AG08395 (cell line): ENCODE data around the gene B9D2.
"Not testable (repeated sequence)": the region's sequence is repeated elsewhere in the genome, so short reads cannot be mapped to it uniquely, and the experiment has no call there.

Source experiments
- DNase-seq: peaks from one replicate; pipeline ENCODE4 v3.0.0; 2012; ENCODE audit warnings: mixed read lengths, low spot score

B9D2 gene

DNA sequence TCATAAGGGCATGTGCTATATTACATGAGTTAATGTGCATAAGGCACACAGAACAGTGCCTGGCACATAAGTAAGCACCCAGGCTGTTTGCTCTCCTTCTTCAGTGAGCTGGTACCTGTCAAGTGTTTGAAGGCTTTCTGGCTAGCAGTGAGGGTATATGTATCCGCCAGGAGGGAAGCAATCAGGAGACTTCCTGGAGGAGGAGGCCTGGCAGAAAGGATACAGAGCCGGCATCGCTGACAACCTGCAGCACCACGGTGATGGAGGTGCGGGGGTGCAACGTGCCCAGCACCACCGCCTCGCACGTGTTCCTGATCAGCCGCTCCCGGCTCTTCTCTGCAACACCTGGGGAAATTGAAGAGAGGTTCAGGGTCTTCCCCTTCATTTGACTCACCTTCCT, 27.7 kb upstream of the B9D2 start:
- no peak for DNase-seq

DNA sequence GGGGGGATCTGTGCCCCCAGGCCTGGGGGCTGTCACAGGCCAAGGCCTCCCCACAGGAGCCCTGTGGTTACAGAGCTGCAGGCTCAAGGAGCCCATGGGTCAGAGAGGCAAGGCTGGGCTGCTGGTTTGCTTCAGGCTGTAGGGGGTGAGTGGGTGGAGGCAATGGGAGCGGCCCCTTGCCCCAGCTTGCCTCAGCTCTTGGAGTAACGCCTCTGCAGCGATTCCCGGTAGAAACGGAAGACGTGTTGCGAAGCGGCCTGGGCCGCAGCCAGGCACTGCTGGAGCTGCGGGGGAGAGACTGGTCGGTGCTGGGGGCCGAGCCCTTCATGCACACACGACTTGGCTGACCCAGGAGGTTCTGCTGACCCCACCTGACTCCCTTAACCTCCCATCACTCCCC, 22.5 kb upstream of the B9D2 start:
- no peak for DNase-seq

DNA sequence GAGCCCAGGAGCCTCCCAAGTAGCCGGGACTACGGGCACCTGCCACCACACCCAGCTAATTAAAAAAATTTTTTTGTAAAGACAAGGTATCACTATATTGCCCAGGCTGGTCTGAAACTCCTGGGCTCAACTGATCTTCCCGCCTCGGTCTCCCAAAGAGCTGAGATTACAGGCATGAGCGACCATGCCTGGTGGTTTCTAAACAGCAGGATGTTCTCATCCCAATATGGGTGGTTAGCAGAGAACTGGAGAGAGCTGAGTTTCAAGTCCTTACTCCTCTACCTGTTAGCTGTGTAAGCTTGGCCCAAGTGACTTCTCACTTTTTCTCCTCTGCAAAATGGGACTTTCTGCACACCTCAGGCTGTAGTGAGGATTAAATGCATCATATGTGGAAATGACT, 20.4 kb upstream of the B9D2 start:
- no peak for DNase-seq

DNA sequence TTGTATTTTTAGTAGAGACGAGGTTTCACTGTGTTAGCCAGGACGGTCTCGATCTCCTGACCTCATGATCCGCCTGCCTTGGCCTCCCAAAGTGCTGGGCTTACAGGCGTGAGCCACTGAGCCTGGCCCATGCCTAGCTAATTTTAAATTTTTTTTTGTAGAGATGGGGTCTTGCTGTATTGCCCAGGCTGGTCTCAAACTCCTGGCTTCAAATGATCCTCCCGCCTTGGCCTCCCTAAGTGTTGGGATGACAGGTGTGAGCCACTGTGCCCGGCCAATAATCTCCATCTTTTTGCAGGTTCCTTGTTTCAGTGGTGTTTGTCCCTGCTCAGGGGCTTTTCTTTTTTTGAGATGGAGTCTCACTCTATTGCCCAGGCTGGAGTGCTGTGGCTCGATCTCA, 17.6 kb upstream of the B9D2 start:
- not testable (repeated sequence) for DNase-seq

DNA sequence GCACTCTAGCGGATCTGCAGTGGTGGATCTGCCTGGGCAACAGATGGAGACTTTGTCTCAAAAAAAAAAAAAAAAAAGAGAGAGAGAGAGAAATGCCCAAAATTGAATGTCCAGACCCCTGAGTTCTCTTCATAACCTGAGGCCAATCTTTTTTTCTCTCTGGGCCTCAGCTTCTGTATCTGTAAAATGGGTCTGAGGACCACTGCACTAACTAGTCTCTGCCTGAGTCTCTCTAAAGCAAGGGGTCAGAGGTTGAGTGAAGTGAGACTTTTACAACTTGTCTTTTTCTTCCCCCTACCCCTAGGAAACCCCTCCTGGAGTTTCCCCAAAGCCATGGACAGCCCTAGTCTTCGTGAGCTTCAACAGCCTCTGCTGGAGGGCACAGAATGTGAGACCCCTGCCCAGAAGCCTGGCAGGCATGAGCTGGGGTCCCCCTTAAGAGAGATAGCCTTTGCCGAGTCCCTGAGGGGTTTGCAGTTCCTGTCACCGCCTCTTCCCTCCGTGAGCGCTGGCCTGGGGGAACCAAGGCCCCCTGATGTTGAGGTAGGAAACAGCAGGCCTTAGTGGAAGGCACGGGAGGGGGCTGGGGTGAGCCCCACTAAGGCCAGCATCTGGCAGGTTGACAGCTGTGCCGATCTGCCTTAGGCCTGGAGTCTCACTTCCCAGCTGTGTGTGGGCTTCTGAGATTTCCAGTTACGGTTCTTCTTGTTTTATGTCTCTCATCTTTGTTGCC, 14.2 kb upstream of the B9D2 start:
- no peak for DNase-seq

DNA sequence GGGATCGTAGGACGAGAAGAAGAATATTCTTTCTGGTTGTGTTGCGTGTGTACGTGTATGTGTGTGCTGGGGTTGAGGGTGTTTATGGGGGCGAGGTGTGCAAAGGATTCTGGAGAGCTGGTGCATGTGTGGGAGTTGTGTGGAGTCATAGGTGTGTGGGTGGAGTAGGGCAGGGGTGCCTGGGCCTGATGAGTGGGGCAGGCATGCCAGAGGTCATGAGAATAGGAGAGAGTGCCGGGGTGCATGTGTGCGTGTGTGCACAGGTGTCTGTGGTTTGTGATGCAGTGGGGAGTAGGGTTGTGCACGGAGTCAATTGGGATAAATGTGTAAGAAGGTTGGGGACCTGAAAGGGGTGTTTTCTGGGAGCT, 13.0 kb upstream of the B9D2 start:
- no peak for DNase-seq

DNA sequence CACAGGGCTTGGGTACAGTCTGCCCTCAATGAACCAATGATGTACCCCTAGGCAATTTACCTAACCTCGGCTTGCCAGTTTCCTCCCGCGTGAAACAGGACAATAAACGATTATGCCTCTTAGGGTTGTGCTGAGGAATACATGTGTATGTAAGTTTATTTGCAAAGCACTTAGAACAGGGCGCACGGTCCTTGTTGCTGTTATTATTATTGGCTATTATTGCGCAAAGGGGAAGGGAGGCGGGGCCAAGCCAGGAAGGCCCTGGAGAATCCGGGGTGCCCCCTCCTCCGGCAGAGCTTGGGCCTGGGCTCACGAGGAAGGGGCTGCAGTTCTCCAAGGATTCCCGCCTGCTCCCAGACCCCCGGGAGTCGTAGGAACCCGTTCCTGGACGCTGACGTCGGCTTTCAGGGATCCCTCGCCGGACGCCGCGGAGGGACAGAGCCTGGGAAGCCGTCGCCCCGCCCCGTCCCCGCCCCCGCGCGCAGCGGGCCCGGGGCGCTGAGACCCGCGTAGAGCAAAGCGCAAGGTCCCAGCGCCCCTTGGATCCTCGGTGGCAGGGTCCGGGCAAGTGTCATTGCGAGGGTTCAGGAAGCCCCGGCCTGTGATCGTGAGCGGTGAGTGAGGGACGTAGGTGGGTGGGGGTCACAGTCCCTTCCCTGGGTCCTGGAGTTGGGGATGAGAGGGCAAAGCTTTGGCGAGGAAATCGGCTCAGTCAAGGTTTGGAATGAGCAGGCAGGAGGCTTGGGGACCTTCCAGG, 12.5 kb upstream of the B9D2 start, which contains the start of gene TMEM91:
TSS of gene TMEM91 (plus strand) at position 293 of the 757 bp plus-strand sequence. CDS start 1,777 bp downstream, outside the sequence.
- no peak for DNase-seq

DNA sequence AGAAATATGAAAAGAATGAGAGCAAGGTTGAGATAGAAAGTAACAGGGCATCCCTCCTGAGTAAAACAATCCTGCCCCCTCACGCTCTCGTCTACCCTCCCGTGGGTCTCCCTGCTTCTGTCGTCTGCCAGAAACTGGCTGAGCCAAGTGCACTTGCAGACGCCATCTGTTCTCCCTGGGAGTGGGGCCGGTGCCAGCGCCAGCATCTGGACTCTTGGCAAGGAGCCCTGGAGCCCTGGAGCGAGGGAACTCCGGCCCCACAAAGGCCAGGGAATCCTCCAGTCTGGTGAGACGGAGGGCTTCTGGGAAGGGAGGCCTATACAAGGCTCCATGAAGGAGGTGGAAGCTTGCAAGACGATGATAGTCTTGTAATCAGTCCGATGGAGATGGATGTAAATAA, 10.0 kb upstream of the B9D2 start:
- DNase-seq = peak; percentile 84

DNA sequence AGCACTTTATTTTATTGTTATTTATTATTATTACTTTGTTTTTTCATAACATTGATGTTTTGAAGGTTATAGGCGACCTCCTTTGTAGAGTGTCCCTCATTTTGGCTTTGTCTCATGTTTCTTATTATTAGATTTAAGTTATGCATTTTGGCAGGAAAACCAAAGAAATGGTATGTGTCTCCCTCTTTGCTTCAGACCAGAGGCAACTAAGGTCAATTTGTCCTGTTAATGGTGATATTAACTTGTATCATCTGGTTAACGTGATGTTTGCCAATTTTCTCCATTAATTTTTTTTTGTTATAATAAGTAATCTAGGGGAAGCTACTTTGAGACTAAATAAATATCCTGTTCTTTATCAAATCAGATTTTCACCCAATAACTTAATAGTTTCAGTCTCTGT, 8.6 kb upstream of the B9D2 start:
- no peak for DNase-seq

DNA sequence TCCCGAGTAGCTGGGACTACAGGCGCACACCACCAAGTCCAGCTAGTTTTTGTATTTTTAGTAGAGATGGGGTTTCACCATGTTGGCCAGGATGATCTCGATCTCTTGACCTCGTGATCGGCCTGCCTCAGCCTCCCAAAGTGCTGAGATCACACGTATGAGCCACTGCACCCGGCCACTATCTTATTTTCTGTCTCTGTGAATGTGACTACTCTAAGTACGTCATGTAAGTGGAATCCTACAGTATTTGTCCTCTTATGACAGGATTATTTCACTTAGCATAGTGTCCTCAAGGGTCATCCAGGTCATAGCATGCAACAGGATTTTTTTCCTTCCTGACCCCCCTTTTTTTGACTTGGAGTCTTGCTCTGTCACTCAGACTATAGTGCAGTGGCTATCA, 7.6 kb upstream of the B9D2 start:
- DNase-seq = no peak

DNA sequence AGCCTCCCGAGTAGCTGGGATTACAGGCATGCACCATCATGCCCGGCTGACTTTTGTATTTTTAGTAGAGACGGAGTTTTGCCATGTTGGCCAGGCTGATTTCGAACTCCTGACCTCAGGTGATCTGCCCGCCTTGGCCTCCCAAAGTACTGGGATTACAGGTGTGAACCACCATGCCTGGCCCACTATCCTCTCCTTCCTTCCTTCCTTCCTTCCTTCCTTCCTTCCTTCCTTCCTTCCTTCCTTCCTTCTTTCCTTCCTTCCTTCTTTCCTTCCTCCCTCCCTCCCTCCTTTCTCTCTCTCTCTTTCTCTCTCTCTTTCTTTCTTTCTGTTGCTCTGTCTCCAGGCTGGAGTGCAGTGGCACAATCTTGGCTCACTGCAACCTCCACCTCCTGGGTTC, 7.2 kb upstream of the B9D2 start:
- DNase-seq = not testable (repeated sequence)

DNA sequence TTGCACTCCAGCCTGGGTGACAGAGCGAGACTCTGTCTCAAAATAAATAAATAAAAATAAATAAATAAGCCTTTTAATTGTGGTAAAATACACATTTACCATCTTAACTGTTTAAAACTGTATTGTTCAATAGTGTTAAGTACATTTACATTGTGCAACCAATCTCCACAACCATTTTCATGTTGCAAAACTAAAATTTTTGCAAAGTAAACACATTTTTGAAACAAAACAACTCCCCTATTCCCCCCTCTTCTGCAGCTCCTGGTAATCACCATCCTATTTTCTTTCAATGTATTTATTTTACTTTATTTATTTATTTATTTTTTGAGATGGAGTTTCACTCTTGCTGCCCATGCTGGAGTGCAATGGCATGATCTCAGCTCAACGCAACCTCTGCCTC, 5.8 kb upstream of the B9D2 start:
- DNase-seq = no peak

DNA sequence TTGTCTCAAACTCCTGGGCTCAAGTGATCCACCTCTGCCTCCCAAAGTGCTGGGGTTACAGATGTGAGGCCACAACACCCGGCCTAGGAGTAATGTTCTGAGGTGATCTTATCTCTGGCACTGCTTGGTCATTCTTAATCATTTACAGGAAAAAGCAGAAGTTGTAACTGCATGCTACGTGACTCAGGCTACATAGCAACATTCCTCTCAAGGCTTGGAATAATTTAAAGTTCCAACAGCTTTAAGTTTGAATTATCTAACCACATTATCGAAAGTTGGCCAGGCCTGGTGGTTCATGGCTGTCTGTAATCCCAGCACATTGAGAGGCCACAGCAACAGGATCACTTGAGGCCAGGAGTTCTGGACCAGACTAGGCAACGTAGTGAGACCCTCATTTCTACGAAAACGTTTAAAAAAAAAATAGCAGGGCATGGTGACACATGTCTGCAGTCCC, 3.9 kb upstream of the B9D2 start:
- DNase-seq = peak; percentile 67

DNA sequence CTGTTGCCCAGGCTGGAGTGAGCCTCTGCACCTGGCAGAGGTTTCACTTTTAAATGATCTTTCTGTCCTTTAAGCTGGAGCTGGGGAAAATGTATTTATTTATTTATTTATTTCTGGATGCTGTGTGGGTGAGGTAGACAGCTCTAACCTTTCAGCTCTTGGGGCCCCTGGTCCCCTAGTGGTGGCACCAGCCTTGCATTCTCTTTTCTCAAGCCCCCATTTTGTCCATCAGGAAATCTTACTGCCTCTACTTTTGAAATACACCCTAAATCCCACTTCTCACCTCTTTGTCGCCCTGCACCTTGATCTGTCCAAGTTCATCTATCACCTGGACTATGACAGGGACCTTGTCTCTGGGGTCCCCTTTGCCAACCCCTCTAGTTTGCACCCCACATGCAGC, 2.1 kb upstream of the B9D2 start:
- DNase-seq = no peak

DNA sequence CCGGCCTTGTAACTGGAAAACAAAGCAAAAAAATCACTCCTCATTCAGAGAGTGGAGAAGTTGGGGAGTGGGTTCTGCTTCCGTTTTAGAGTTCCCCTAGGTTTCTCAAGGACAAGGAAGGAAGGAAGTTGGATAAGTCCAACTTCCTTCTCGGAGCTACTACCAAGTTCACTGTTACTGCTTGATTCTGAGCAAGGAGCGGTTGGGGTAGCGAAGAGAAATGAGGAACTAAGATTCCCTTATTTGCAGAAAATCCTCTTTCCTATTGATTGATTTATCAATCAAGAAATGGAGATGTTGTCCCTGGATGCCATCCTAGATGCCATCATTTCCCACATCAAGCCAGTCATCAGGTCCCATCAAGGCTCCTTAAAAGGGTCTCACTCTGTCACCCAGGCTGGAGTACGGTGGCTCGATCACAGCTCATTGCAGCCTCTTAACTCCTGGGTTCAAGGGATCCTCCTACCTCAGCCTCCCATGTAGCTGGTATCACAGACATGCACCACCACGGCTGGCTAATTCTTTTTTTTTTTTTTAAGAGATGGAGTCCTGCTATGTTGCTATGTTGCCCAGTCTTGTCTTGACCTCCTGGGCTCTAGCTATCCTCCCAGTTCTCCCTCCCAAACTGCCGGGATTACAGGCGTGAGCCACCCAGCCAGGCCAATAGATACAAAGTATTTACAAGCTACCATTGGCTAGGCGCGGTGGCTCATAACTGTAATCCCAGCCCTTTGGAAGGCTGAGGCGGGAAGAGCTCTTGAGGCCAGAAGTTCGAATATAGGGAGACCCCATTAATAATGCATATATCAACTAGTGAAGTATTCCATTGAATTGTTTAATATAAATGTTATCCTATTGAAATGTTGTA, 809 bp upstream of the B9D2 start:
- no peak for DNase-seq

DNA sequence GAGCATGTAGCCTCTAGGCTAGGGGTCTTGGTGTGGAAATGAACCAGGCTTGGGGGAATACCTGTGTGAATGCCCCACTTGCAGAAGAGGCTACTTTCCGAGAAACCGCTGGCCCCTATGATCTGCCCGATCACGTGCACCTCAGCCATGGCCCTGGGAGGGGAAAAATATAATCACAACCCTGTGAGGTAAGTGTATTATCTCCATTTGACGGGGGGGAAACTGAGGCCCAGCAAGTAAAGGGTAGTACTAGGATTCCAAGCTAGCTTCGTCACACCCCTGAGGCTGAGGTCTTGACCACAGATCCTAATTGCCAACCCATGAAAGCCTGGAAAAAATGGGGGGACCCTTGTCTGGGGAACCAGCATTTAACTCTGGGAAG, 587 bp downstream of the B9D2 start:
- no peak for DNase-seq

DNA sequence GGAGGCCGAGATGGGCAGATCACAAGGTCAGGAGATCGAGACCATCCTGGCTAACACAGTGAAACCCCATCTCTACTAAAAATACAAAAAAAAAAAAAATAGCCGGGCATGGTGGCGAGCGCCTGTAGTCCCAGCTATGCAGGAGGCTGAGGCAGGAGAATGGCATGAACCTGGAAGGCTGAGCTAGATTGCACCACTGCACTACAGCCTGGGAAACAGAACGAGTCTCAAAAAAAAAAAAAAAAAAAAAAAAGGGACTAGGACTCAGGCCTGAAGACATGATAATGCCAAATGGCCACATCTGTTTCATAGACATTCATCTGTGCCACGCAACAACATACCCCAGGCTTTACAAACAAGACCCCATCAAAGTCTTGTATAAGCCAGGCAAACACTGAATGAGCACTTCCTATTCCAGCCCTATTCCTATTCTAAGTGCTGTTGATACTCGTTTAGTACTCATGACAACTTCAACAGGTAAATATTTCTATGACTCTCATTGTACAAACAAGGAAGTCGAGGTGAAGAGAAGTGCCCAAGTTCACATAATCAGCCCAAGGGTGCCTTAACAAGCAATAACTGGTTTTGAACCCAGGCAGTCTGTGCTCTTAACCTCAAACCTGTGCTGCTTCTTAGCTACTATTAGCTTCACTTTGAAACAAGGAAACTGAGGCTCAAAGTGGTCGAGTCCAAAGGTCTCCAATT, 1.7 kb downstream of the B9D2 start:
- DNase-seq = no peak

DNA sequence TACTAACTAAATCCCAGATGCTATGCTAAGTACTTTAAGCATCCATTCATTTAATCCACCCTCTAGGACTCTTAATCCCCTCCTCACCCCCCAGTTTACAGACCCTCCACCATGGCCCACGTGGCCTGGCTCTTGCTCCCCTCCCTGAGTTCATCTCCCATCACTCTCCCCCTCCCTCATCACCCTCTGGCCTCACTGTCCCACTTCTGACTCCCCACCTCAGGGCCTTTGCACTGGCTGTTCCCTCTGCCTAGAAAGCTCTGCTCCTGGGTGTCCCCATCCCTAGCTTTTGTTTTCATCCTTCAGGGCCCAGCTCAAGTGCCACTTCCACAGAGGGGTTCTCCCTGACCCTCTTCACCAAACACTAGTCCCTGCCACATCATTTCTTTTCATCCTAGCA, 4.2 kb downstream of the B9D2 start:
- no peak for DNase-seq

DNA sequence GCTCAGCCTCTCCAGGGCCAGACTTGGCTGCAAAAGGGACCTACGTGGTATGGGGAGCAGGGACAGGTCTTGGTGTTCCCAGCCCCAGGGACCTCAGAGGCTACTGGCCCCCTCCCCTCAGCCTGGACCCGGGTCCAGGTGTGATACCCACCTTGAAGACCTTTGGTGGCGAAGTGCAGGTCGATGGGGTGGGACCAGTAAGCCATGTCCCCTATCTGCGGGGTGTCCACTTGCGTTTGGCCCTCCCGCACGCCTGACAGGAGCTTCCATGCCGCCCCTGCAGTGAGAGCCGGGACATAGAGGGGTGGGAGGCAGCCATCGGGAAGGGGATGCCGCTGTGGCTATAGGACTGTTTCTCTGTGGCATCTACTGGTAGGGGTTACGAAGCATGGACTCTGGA, 6.2 kb downstream of the B9D2 start:
- no peak for DNase-seq

DNA sequence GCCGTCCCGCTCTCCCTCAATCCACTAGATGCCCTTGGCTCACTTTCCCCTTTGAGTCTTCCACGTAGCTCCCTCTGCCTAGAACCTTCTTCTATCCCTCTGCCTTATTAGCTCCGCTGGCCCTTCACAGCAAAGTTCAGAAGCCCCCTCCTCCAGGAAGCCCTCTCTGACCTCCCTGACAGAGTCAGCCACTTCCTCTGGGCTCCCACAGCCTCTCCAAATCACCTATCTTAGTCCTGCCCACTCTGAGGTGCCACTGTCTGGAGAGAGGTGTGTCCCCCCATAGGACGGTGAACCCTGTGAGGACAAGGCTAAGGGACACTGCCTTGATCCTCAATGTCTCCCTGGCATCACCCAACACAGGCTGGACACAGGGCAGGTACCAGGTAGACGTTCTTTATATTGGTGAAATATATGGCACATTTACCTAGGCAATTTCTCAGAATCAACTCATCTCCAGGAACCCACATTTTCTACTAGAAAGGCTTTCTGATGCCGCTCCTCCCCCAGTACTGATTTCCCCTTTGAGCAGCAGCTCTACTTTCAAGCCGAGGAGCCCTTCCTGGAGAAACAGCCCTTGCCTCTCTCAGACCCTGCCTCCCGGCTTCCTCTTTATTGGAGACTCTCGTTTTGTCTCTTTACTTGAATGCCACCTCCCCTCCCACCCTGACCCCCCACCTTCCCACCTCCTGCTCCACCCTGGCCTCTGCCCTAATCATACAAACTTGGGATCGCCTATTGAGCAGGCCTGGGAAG, 6.8 kb downstream of the B9D2 start:
- no peak for DNase-seq

DNA sequence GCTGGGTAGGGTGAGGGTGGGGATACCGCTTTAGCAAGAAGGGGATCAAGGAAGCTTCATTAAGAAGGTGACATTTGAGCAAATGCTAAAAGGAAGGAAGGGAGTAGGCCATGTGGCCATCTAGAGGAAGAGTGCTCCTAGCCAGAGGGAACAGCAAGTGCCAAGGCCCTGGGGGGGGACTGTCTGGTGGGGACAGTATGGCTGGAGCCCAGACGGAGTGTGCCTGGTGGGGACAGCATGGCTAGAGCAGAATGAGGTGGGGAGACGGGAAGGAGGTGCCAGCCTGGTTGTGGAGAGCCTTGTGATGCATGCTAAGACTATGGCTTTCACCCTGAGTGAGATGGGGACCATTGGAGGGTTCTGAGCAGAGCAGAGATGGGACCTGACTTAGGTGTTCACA, 8.1 kb downstream of the B9D2 start:
- DNase-seq = no peak
